Adrenal gland (tissue), 12 donors: ENCODE measurements around the gene RPS23. TPM values are rescaled to one million over a fixed set of nuclear protein-coding genes. Genes with fewer than 3 reads are reported as not detected.

Experiments
- DNase-seq, 7 donors: peaks; one replicate each; pipeline ENCODE4 v3.0.0-alpha.2; 2019 to 2020
- H3K27ac ChIP-seq, 5 donors: fragments of 200-600 bp; sonication (generic) in 4 of 5; 1 replicate in 3 of 5; 2 replicates in 2 of 5; pipeline versions ENCODE4 v1.5.1 to v1.8.0; 2016 to 2020; ENCODE audit warnings: mild to moderate bottlenecking in 1 of 5
- H3K27me3 ChIP-seq: fragments of 200-600 bp; 2 replicates; pipeline ENCODE4 v1.8.0; 2021
- H3K36me3 ChIP-seq, 2 donors: fragments of 200-600 bp; replicated peaks in 1 of 2; 1 replicate in 1 of 2; 2 replicates in 1 of 2; pipeline versions ENCODE4 v1.5.1 to v1.8.0; 2018 to 2022
- H3K4me1 ChIP-seq, 2 donors: fragments of 200-600 bp; replicated peaks in 1 of 2; 1 replicate in 1 of 2; 2 replicates in 1 of 2; pipeline versions ENCODE4 v1.5.1 to v1.8.0; 2018 to 2021
- H3K4me3 ChIP-seq, 4 donors: fragments of 200-600 bp; sonication (generic) in 3 of 4; one replicate each; pipeline ENCODE4 v1.5.1; 2016 to 2018
- H3K9me3 ChIP-seq, 3 donors: fragments of 200-600 bp; sonication (generic) in 1 of 3; replicated peaks in 1 of 3; 1 replicate in 2 of 3; 2 replicates in 1 of 3; pipeline versions ENCODE4 v1.5.1 to v1.8.0; 2016 to 2021
- POLR2A ChIP-seq, 2 donors: fragments of 450-650 bp; IDR thresholded peaks; one replicate each; pipeline ENCODE4 v1.6.1; 2017; ENCODE audit warnings: antibody characterized with exemption in 2 of 2, mild to moderate bottlenecking in 2 of 2, moderate library complexity in 1 of 2
- WGBS, 4 donors: extraction: QIAGEN DNeasy Blood & Tissue Kit in 2 of 4; methylation state at CpG; one replicate each; pipeline versions ENCODE4 v1.1.5 to v1.1.7; 2013 to 2017; 5-methylcytosine and 5-hydroxymethylcytosine counted together
- intact Hi-C, 2 donors: fragments of 100-400 bp; cut with DNase I; formaldehyde crosslinking; loops; one replicate each; pipeline versions ENCODE4 v1.14.1 to v1.15.0; 2022 to 2023
- polyA plus RNA-seq, 3 donors: library from polyadenylated mRNA; stranded (reverse); fragments of 200-250 nt in 2 of 3; fragments of 350-450 nt in 1 of 3; fragmentation: Illumina TruSeq in 1 of 3; extraction: RNeasy Lipid Tissue Mini Kit (QIAGEN cat#74804) in 1 of 3; gene quantifications; one replicate each; pipeline ENCODE4 v1.2.3, GENCODE V29; 2013 to 2014
- total RNA-seq, 9 donors: library from RNA; depleted of rRNA in 4 of 9; stranded (reverse); fragments of >200 nt in 4 of 9; fragments of 120-200 nt in 1 of 9; fragmentation: NEBNext Ultra II Directional in 1 of 9; extraction: Animal tissue kit (Norgen Biotek cat#: 25700) in 1 of 9; gene quantifications; one replicate each; pipeline versions ENCODE4 v1.1.0 to v1.2.4, GENCODE V29; 2013 to 2023
- TF ChIP-seq, protein P1 (sequence below), 6 experiments: fragments of 450-650 bp in 4 of 6; fragments of 200-600 bp in 2 of 6; sonication (generic) in 1 of 6; IDR thresholded peaks; 1 replicate in 5 of 6; 2 replicates in 1 of 6; pipeline versions ENCODE4 v1.5.1 to v1.8.0; 2016 to 2021; ENCODE audit warnings: antibody characterized with exemption in 6 of 6, mild to moderate bottlenecking in 2 of 6, moderate library complexity in 1 of 6
- donor health status: healthy with polysubstance abuse.
- donor health status: Bipolar disorder and iron deficiency.
- donor health status: DM: yes; HTN: yes; CAD: no.
- donor health status: DM: no; HTN: no; CAD: no.
- donor health status: DM: no; HTN: no; CAD: no.
- donor health status: DM: yes; HTN: yes; CAD: no.

Gene RPS23
- total and polyA plus RNA-seq, 12 donors = 995 to 3,420 (median 1,546) TPM

DNA sequence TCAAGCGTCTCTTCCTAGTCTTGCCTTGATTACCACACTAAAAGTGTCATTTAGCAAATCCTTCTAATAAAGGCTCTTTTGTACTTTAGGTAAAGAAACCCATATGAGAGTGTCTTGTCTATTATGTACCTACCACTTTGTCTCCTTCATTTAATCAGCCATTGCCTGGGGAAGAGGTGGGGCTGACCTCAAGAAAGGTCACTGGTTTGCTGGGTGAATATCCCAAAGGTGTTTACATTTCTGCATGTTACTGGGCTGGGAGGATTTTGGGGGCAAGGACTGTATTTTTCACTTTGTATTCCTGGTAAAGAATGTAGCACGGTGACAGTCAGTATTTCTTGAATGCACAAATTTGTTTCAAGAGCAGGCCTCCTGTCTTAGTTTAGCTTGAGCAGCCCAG, 11.9 kb upstream of the RPS23 start:
- 81 to 100% (median 94%) methylated on average over 2 of the region's 2 CpGs for WGBS, 4 donors

DNA sequence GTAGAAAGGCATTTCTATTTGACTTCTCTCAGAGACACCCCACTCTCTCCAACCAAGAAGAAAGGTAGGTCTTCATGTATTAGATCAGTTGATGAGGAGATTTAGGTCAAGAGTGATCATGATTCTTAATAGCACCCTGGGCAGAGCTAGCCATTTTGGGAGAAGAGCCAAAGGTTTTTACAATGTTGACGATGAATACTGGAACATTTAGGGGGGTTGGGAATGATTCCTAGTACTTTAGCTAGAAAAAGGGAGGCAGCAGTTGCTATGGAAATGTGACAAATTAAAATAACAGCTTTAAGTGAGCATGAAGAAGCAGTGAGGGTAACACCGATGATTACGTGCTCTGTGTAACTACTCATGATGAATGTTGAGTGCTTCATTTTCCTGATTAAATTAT, 9.5 kb upstream of the RPS23 start:
- Histone ChIP-seq H3K4me3 (no peak overlapping the region), H3K36me3 (no peaks in the 10 kb centered on the region), H3K4me1 (no peaks in the 10 kb centered on the region), H3K27ac (no peak overlapping the region), H3K27me3 (no peaks in the 10 kb centered on the region), H3K9me3 (no peaks in the 10 kb centered on the region)
- WGBS, 4 donors = 87 to 94% (median 93%) methylated on average over 3 of the region's 3 CpGs
- intact Hi-C loops = no loop called here
- TF ChIP-seq POLR2A (IDR thresholded peaks at IDR 0.05) = no peak
- TF ChIP-seq, protein P1, sequence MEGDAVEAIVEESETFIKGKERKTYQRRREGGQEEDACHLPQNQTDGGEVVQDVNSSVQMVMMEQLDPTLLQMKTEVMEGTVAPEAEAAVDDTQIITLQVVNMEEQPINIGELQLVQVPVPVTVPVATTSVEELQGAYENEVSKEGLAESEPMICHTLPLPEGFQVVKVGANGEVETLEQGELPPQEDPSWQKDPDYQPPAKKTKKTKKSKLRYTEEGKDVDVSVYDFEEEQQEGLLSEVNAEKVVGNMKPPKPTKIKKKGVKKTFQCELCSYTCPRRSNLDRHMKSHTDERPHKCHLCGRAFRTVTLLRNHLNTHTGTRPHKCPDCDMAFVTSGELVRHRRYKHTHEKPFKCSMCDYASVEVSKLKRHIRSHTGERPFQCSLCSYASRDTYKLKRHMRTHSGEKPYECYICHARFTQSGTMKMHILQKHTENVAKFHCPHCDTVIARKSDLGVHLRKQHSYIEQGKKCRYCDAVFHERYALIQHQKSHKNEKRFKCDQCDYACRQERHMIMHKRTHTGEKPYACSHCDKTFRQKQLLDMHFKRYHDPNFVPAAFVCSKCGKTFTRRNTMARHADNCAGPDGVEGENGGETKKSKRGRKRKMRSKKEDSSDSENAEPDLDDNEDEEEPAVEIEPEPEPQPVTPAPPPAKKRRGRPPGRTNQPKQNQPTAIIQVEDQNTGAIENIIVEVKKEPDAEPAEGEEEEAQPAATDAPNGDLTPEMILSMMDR (IDR thresholded peaks at IDR 0.05) = no peak
- no peak for DNase-seq

More for the DNA sequence above, 11.9 kb upstream of the RPS23 start:
- intact Hi-C loops = no loop called here
- Histone ChIP-seq H3K27me3 (no peaks in the 10 kb centered on the region), H3K9me3 (no peaks in the 10 kb centered on the region), H3K4me3 (no peak overlapping the region), H3K27ac (no peak overlapping the region), H3K4me1 (no peaks in the 10 kb centered on the region), H3K36me3 (no peaks in the 10 kb centered on the region)
- DNase-seq = no peak
- TF ChIP-seq POLR2A (IDR thresholded peaks at IDR 0.05) = no peak
- TF ChIP-seq, protein P1 (IDR thresholded peaks at IDR 0.05) = no peak

DNA sequence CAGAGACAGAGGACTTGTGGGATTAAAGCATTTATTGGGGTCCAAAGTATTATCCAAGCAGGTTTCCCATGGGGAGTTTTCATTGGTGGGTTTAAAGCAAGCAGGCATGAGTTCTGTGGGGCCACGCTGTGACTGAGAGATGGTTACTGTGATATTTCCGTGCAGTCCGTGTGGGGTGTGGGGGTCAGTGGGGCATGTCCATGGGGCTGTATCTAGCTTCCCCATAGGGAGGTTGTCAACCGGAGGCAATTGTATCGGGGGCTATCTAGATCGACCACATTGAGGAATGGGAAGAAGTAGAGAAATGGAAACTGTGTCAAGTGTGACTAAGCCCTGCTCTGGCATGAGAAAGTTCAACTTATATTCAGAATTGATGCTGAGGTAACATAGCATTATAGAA, 7.1 kb upstream of the RPS23 start:
- Histone ChIP-seq H3K27ac (no peak overlapping the region), H3K36me3 (no peaks in the 10 kb centered on the region), H3K4me1 (no peaks in the 10 kb centered on the region), H3K4me3 (no peak overlapping the region), H3K27me3 (no peaks in the 10 kb centered on the region), H3K9me3 (no peaks in the 10 kb centered on the region)
- TF ChIP-seq, protein P1 (IDR thresholded peaks at IDR 0.05) = no peak
- TF ChIP-seq POLR2A (IDR thresholded peaks at IDR 0.05) = no peak
- intact Hi-C loops = no loop called here
- 92 to 97% (median 95%) methylated on average over 6 of the region's 6 CpGs for WGBS, 4 donors
- DNase-seq = no peak

DNA sequence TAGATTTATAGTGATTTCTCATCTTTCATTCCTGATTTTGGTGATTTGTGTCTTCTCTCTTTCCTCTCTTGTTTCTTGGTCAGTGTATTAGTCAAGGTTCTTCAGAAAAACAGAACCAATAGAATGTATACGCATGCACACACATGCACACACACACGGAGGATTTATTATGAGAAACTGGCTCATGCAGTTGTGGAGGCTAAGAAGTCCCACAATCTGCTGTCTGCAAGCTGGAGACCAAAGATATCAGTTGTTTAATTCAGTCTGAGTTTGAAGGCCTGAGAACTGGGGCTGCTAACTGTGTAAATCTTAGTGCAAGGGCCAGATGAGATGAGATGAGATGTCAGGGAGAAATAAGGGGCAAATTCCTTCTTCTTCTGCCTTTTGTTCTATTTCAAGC, 5.7 kb upstream of the RPS23 start:
- TF ChIP-seq, protein P1 (IDR thresholded peaks at IDR 0.05) = no peak
- TF ChIP-seq POLR2A (IDR thresholded peaks at IDR 0.05) = no peak
- intact Hi-C loops = no loop called here
- Histone ChIP-seq H3K9me3 (no peaks in the 10 kb centered on the region), H3K36me3 (no peaks in the 10 kb centered on the region), H3K27me3 (no peaks in the 10 kb centered on the region), H3K4me1 (peaks cover 0 to 3% of the 10 kb centered on the region in 2 donors), H3K4me3 (no peak overlapping the region), H3K27ac (no peak overlapping the region)
- no peak for DNase-seq
- WGBS, 4 donors = 88 to 96% (median 91%) methylated on average over 2 of the region's 2 CpGs
